HK-2 (cell line): ENCODE results near the gene SRM.
A peak's percentile ranks its signal among the peaks of the same experiment; 100 is the strongest.
"Not testable (repeated sequence)": the region's sequence is repeated elsewhere in the genome, so short reads cannot be mapped to it uniquely, and the experiment has no call there.

Experiments used
- DNase-seq: peaks from one replicate; pipeline ENCODE4 v3.0.0-alpha.2; 2018; ENCODE audit not compliant: unreplicated experiment

Gene SRM

GRCh38 chr1:11064942-11065341 lies 5.1 kb upstream of the SRM start:
- DNase-seq: no peak

GRCh38 chr1:11063937-11064537 lies 4.2 kb upstream of the SRM start:
- DNase-seq: not testable (repeated sequence)

DNA sequence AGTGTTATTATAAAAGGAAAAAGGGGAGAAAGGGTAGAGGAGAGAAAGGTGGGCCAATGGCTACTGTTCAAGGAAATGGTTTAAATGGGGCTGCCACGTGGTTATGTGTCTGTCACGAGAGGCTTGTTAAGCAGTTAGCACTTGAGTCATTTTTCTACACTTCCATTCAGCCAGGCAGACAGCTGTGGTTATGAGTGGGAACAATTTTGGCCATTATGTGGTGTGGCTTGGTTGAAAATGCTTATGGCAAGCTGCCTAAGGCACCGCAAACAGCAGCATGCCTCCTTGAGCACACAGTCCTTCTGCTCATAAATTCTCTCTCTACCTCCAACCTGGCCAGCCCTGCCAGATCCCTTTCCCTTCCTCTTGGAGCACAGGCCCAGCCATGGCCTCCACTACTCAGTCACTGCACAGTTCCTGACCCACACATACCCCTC lies 3.2 kb upstream of the SRM start:
- peak; percentile 39 for DNase-seq

DNA sequence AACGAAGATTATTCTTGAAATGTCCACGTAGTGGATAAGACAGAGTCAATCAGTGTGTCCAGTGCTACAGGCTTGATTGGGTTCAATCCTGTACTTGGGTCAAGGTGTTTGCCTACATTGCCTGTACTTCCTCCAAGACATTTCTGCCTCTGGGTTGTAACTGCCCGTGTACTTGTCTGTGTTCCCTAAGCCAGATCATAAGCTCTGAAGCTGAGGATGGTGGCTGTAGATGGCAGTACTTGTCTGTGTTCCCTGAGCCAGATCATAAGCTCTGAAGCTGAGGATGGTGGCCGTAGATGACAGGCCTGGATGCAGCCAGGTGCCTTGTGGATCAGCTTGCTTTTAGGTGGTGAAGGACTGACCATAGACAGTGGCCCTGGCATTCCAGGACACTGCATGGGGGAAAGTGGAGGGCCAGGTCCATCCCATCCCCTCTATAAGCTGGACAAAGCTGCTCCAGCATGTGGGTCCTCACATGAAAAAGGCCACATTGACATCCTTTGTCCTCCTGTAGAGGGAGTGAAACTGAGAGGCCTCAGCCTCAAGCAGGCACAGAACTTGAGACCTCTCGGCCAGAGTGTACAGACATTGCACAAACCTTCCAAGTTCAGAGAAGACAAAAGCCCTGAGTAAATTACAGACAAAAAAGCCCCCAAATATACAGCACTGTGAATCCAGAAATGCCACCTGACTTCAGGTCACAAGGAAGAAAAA lies 2.0 kb upstream of the SRM start:
- no peak for DNase-seq

- no peak for DNase-seq
Measured at GRCh38 chr1:11059155-11059967, 457 bp downstream of the SRM start.

DNA sequence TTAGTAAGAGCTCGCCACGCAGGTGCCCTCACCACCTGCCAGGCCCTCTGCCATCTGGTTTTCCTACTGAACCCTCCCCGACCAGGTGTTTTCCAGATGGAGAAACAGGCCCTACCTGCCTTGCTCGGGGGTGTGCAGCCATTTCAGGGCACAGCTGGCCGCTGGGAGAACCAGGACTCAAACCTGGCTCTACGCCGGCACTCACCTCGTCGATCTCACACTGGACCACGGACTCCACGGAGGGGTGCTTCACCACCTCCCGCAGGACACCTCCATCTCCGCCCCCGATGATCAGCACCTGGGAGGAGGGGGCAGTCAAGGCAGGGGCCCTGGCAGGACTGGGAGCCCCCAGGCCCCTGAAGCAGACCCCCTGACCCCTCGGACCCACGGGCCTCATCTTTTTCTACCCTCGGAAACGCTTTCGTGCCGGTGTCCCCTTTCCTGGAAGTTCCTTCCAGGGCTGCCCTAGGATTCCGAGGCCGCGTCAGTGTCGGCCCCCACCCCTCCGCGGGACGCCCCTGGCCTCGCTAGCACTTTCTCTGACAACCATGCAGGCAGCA lies 1.1 kb downstream of the SRM start:
- no peak for DNase-seq

- no peak for DNase-seq
Measured at GRCh38 chr1:11058026-11058425, 1.8 kb downstream of the SRM start.

DNA sequence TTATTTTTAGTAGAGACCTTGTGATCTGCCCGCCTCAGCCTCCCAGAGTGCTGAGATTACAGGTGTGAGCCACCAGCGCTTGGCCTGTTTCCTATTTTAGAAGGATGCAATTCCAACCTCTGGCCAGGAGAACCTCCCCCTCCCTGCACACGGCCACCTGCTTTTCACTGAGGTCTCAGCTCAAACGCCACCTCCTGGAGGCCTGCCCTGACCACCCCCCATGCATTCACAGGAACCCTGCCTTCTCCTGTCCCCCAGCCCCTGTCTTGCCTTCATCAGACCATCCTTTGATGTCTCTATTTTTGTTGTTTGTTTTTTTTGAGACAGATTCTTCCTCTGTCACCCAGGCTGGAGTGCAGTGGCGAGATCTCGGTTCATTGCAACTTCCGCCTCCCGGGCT lies 2.3 kb downstream of the SRM start:
- no peak for DNase-seq

GRCh38 chr1:11056504-11056903 lies 3.3 kb downstream of the SRM start:
- DNase-seq: no peak

DNA sequence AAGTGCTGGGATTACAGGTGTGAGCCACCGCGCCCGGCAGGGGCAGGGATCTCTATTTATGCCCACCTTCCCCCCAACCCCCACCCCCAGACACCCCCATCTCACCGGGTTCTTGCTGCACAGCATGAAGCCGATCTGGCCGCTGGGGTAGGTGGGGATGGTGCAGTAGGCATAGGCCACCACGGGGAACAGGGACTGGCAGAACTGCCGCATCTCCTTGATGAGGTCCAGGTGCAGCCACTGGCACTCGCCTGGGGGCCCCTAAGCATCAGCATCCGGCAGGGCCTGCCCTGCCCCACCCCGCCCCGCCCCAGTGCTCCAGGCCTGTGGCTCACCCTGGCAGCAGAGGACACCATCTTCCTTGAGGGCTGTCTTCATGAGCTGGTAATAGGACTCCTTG lies 4.1 kb downstream of the SRM start:
- DNase-seq: no peak

- no peak for DNase-seq
Measured at GRCh38 chr1:11054666-11055065, 5.2 kb downstream of the SRM start.

DNA sequence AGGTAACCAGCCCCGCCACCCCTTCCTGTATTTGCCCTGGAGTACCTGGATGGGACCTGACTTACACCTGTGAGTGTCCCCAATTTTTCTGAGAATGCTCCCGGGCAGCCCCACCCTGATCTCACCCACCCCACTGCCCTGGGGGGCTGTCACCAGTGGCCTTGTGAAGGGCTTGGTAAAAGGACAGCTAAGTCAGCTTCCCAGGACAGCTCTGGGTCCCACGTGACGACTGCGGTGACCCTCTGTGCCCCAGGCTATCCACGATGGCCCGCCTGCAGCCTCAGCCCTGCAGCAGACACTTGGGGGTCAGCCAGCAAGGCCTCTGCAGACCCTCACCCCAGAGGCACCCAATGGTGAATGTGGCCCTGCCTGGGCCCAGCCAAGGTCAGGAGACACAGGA lies 5.6 kb downstream of the SRM start:
- no peak for DNase-seq

DNA sequence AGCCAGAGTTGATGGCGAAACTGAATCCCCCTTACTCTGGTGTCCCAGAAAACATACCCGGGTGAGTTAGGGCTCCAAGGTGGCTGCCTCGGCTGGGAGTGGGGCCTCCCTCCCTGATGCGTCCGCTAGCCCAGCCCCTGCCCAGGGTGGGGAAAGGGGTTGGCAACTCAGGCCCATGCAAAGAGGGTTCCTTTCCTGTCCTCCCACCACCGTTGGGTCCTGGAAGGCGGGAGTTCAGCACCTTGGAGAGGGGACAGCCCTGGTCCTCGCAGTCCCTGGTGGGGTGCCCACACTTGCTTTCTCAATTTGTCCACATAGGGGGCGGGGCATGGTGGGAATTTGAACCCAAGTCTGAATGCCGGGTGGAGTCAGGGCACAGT lies 6.1 kb downstream of the SRM start:
- peak; percentile 45 for DNase-seq

DNA sequence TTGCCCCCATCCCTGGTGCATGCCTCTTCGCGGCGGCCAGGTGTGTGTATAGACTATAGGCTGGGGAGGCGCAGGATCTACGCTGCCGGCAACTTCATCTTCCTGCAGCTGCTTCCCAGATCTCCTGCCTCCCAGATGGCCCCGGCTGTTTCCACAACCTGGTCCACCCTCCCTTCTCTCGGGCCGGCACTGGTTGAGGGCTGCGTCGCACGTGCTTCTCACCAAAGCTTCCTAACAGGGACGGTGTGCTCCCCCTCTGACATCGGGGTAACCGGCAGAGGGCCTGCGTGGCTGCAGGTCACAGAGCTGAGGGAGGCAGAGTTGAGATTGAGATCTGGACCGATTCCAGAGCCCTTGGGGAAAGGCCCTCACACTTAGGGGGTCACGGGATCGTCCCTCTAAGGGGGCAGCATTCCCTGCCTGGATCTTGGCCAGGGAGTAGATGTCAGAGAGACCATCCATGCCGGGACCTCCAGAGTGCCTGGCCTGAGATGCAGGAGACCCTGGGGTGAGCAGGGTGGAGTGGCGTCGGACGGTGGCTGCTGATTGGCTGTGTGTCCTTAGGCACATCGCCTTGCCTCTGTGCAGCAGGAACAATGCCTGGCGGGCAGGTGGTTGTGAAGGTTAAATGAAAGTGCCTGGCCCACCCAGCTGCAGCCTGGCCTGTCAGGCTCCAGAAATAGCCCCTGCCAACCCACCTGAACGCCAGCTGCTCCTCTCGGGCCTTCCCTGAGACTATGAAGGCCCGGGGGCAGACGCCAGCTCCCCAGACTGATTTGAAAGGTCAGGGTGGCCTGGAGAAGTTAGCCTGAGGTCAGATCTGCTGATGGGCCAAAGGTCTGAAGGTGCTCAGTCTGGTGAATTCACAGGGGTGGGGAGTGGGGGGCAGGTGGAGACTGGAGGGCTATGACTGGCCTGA lies 6.7 kb downstream of the SRM start:
- no peak for DNase-seq

DNA sequence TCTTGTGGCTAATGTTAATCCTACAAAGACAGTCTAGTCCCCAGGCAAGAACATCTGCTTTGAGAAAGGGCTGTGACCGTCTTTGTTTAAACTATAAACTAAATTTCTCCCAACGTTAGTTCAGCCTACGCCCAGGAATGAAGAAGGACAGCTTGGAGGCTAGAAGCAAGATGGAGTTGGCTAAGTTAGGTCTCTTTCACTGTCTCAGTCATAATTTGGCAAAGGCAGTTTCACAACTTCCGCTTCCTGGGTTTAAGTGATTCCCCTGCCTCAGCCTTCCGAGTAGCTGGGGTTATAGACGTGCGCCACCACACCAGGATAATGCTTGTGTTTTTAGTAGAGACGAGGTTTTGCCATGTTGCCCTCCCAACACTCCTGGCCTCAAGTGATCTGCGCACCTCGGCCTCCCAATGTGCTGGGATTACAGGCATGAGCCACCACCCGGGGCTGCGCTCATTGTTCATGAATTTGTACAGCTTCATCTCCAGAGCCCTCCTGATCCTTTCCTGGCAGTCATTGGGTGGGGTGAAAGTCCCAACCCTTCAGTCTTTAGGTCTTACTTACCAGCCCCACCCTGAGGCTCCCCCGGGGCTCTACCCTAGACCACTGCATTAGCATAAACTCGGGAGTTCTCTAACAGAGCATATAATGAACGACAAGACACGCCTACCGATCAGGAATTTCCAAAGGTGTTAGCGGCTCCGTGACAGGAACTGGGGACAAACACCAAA lies 7.9 kb downstream of the SRM start:
- no peak for DNase-seq

DNA sequence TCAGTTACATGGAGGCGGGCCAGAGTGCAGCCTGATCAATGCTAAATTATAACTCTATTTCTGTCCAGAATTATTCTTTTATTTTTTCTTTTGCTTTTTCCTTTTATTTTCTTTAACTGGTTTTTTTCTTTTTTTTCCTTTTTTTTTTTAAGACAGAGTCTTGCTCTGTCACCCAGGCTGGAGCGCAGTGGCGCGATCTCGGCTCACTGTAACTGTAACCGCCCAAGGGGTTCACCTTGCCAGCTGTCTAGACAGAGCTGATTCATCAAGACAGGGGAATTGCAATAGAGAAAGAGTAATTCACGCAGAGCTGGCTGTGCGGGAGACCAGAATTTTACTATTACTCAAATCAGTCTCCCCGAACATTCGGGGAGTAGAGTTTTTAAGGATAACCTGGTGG lies 8.7 kb downstream of the SRM start:
- not testable (repeated sequence) for DNase-seq

GRCh38 chr1:11046625-11047365 lies 13.0 kb downstream of the SRM start, which contains the start of gene MASP2:
Gene MASP2 (minus strand): TSS chr1:11047239. CDS start chr1:11047207, 32 bp downstream.
- no peak for DNase-seq

- DNase-seq: no peak
Measured at GRCh38 chr1:11046270-11046566, 13.6 kb downstream of the SRM start.

DNA sequence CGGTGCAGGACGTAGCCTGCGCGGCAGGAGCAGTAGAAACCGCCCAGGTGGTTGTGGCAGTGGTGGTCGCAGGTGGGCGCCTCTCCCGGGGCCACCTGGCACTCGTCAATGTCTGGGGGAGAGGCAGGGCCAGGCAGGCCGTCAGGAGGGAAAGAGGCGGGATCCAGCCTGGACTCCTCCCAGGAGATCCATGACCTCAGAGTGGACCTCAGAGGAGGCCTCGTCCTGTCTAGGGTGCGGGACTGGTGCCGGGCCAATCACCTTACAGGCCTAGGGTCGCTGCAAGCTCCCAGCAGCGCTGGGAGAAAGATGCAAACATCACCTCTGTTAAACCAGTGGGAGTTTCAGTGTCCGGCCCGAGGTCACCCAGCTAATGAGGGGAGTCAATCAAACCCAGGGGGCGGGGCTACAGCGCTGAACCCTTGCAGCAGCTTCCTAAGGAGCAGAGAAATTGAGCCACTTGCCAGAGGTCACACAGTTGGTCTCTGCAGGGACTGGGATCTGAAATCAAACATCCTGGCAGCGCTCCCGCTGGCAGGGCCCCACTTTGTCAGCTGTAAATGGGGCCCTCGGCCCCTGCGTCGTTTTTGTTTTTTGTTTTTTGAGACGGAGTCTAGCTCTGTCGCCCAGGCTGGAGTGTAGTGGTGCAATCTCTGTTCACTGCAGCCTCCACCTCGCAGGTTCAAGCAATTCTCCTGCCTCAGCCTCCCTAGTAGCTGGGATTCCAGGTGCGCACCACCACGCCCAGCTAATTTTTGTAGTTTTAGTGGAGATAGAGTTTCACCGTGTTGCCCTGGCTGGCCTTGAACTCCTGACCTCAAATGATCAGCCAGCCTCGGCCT lies 14.2 kb downstream of the SRM start:
- DNase-seq: no peak
